ENCODE results near the gene SPDYC. TPM values are rescaled to one million over a fixed set of nuclear protein-coding genes. Genes with fewer than 3 reads are reported as not detected.
A peak's percentile ranks its signal among the peaks of the same experiment; 100 is the strongest.

SPDYC gene
- total RNA-seq, 2 experiments from 2014 or later, result not detected

GRCh38 chr11:65128182-65129145, 41.6 kb upstream of the SPDYC start:
- Histone ChIP-seq H3K4me3 (ENCODE audit: low read depth, low read length, poor library complexity, severe bottlenecking) (no peak overlapping the region), H2AFZ (ENCODE audit: low read length) (no peak overlapping the region), H3K4me1 (ENCODE audit: insufficient read depth, low read length, poor library complexity, severe bottlenecking) (peaks cover 56% of the 10 kb centered on the region), H3K79me2 (ENCODE audit: insufficient read depth, low read depth, low read length) (peaks cover 55% of the 10 kb centered on the region), H3K36me3 (ENCODE audit: insufficient read depth, low read length) (peaks cover 92% of the 10 kb centered on the region), H3K4me2 (ENCODE audit: low read length) (peak overlapping the region; percentile 99; the same call in 1 of the 2 replicates), H4K20me1 (ENCODE audit: insufficient read depth, low read length) (no peaks in the 10 kb centered on the region), H3K27ac (ENCODE audit: low read depth, low read length, poor library complexity, severe bottlenecking) (peak overlapping the region; percentile 98), H3K9me3 (ENCODE audit: low read length) (no peaks in the 10 kb centered on the region), H3K9me2 (ENCODE audit: insufficient read depth, low read length) (no peaks in the 10 kb centered on the region)
- no TSS peak for BruUV-seq (replicated peaks)
- CTCF ChIA-PET (ENCODE audit: unreplicated experiment), result no interaction called here
- DNase-seq (ENCODE audit: low spot score), result no peak
- intact Hi-C loops (cut with micrococcal nuclease; ENCODE audit: unreplicated experiment), result no loop called here
- POLR2A ChIA-PET, result interaction anchor here (0.6 kb wide), 1 partner anchor 51 kb away, joined by 4 read pairs; no protein-coding TSS in a partner anchor
- TF ChIP-seq EZH2phosphoT487 (IDR thresholded peaks at IDR 0.05; ENCODE audit: borderline replicate concordance, low read depth, low read length) (no peak), CTCF (conservative IDR thresholded peaks at IDR 0.05; ENCODE audit: low read length) (no peak)

GRCh38 chr11:65129649-65130441, 40.2 kb upstream of the SPDYC start:
- DNase-seq (ENCODE audit: low spot score), result peak; percentile 75
- peaks cover 43% of the 10 kb centered on the region for H3K4me1 ChIP-seq (ENCODE audit: insufficient read depth, low read length, poor library complexity, severe bottlenecking)
- POLR2A ChIA-PET, result interaction anchor here (0.6 to 1.7 kb wide), 2 partner anchors 13 to 135 kb away, joined by 3 to 4 read pairs; no protein-coding TSS in a partner anchor
- TF ChIP-seq EZH2phosphoT487 (IDR thresholded peaks at IDR 0.05; ENCODE audit: borderline replicate concordance, low read depth, low read length) (no peak), CTCF (conservative IDR thresholded peaks at IDR 0.05; ENCODE audit: low read length) (peak; percentile 72)
- no peaks in the 10 kb centered on the region for H3K9me2 ChIP-seq (ENCODE audit: insufficient read depth, low read length)
- no peaks in the 10 kb centered on the region for H3K9me3 ChIP-seq (ENCODE audit: low read length)
- H3K36me3 ChIP-seq (ENCODE audit: insufficient read depth, low read length), result peaks cover 91% of the 10 kb centered on the region
- peaks cover 52% of the 10 kb centered on the region for H3K79me2 ChIP-seq (ENCODE audit: insufficient read depth, low read depth, low read length)
- no peaks in the 10 kb centered on the region for H4K20me1 ChIP-seq (ENCODE audit: insufficient read depth, low read length)
- intact Hi-C loops (cut with micrococcal nuclease; ENCODE audit: unreplicated experiment), result loop anchor here (5.0 kb wide), 2 partner anchors 37 to 278 kb away; no protein-coding TSS in a partner anchor
- peak overlapping the region; percentile 99 for H3K4me2 ChIP-seq (ENCODE audit: low read length)
- no peak overlapping the region for H2AFZ ChIP-seq (ENCODE audit: low read length)
- H3K27ac ChIP-seq (ENCODE audit: low read depth, low read length, poor library complexity, severe bottlenecking), result peak overlapping the region; percentile 98
- BruUV-seq (replicated peaks), result no TSS peak
- CTCF ChIA-PET (ENCODE audit: unreplicated experiment), result no interaction called here
- H3K4me3 ChIP-seq (ENCODE audit: low read depth, low read length, poor library complexity, severe bottlenecking), result peak overlapping the region; percentile 98

All from OCI-LY7 (cell line).